K562 (cell line): ENCODE results near the gene PPP1R14C. TPM values are rescaled to one million over a fixed set of nuclear protein-coding genes. Genes with fewer than 3 reads are reported as not detected.

ENCODE experiments used
- ATAC-seq: fragments of 200-7000 bp; cut with Tn5 transposase; 3 replicates; pipeline ENCODE4 v1.9.1; 2020; ENCODE audit warnings: moderate library complexity
- BruUV-seq: library from RNA; stranded (reverse); fragments of 400-500 nt; replicated peaks from 2 replicates; lab custom pipeline; 2021; lab: Mats Ljungman, UMichigan
- CTCF ChIA-PET: fragments of 300-600 bp; formaldehyde crosslinking; extraction: SDS; loops from one replicate; lab custom pipeline; 2021; ENCODE audit warnings: low intra/inter-chr PET ratio; lab: Yijun Ruan, JAX
- POLR2A ChIA-PET: fragments of 300-600, 350-650 bp; sonication (Branson Sonifier 250); formaldehyde crosslinking; extraction: SDS; loops from one replicate; lab custom pipeline; 2021; ENCODE audit warnings: antibody characterized with exemption, inconsistent platforms; lab: Yijun Ruan, JAX
- DNase-seq, 4 experiments: peaks; one replicate each; pipeline versions ENCODE4 v3.0.0 to v3.0.0-alpha.2; 2011 to 2018; ENCODE audit warnings: low spot score in 3 of 4, mixed read lengths in 3 of 4; ENCODE audit errors: extremely low read depth in 1 of 4
- FAIRE-seq: peaks from 2 replicates; lab custom pipeline; 2011; peaks lifted over from hg19 to GRCh38; lab: Jason Lieb, UNC
- H2AFZ ChIP-seq: 2 replicates; pipeline ENCODE4 v1.6.0; 2011; ENCODE audit warnings: low read depth, low read length, control low read depth, inconsistent platforms
- H3K27ac ChIP-seq: fragments of 200-600 bp; 3 replicates; pipeline ENCODE4 v1.8.0; 2011; ENCODE audit warnings: low read depth, mild to moderate bottlenecking, control low read depth, inconsistent platforms, low read length, moderate library complexity, mixed read lengths; ENCODE audit errors: extremely low read depth
- H3K27me3 ChIP-seq, 2 experiments: fragments of 300-600 bp in 1 of 2; 2 replicates in 1 of 2; 3 replicates in 1 of 2; pipeline versions ENCODE4 v1.6.0 to v1.8.0; 2011; ENCODE audit warnings: inconsistent platforms in 2 of 2, low read length in 2 of 2, mild to moderate bottlenecking in 1 of 2, mixed read lengths in 1 of 2, moderate library complexity in 1 of 2; ENCODE audit not compliant: control insufficient read depth in 2 of 2, insufficient read depth in 2 of 2
- H3K36me3 ChIP-seq: fragments of 300-600 bp; 3 replicates; pipeline ENCODE4 v1.8.0; 2011; ENCODE audit warnings: mild to moderate bottlenecking, low read length, inconsistent platforms; ENCODE audit not compliant: control insufficient read depth, insufficient read depth
- H3K4me1 ChIP-seq, 2 experiments: fragments of 200-600 bp in 1 of 2; replicated peaks in 1 of 2; 2 replicates in 1 of 2; 3 replicates in 1 of 2; pipeline versions ENCODE4 v1.5.1 to v1.8.0; 2011; ENCODE audit warnings: inconsistent platforms in 2 of 2, low read length in 2 of 2, mild to moderate bottlenecking in 1 of 2, mixed read lengths in 1 of 2, moderate library complexity in 1 of 2; ENCODE audit not compliant: control insufficient read depth in 2 of 2, insufficient read depth in 2 of 2
- H3K4me2 ChIP-seq: 2 replicates; pipeline ENCODE4 v1.6.1; 2011; ENCODE audit warnings: low read length, control low read depth, inconsistent platforms, mixed read lengths; ENCODE audit not compliant: insufficient read depth
- H3K4me3 ChIP-seq: fragments of 200-600 bp; sonication (generic), shearing (Covaris generic); 2 replicates; pipeline ENCODE4 v1.5.1; 2016; ENCODE audit warnings: control low read depth, inconsistent platforms
- H3K79me2 ChIP-seq: fragments of 200-600 bp; 3 replicates; pipeline ENCODE4 v1.8.0; 2011; ENCODE audit warnings: low read length, inconsistent platforms; ENCODE audit not compliant: control insufficient read depth, insufficient read depth
- H3K9ac ChIP-seq, 2 experiments: 2 replicates each; pipeline versions ENCODE4 v1.6.0 to v1.6.1; 2011; ENCODE audit warnings: low read depth in 2 of 2, low read length in 2 of 2, control low read depth in 1 of 2, inconsistent platforms in 1 of 2, mild to moderate bottlenecking in 1 of 2, mixed read lengths in 1 of 2; ENCODE audit not compliant: insufficient read depth in 1 of 2
- H3K9me1 ChIP-seq: one replicate; pipeline ENCODE4 v1.6.0; 2011; ENCODE audit warnings: inconsistent platforms, mild to moderate bottlenecking, low read length, moderate library complexity; ENCODE audit not compliant: control insufficient read depth, insufficient read depth
- H3K9me3 ChIP-seq: replicated peaks from 2 replicates; pipeline ENCODE4 v1.5.1; 2011; ENCODE audit warnings: low read depth, low read length, inconsistent platforms; ENCODE audit not compliant: control insufficient read depth, insufficient read depth
- H4K20me1 ChIP-seq: replicated peaks from 2 replicates; pipeline ENCODE4 v1.6.1; 2011; ENCODE audit warnings: low read length, inconsistent platforms, mixed read lengths; ENCODE audit not compliant: control insufficient read depth, insufficient read depth
- ATF7 ChIP-seq: fragments of 450-650 bp; IDR thresholded peaks from 2 replicates; pipeline ENCODE4 v1.7.1; 2014; ENCODE audit warnings: mild to moderate bottlenecking, moderate library complexity
- HDGF ChIP-seq: fragments of 450-650 bp; IDR thresholded peaks from 2 replicates; pipeline ENCODE4 v1.6.1; 2016
- JUND ChIP-seq, 2 experiments: IDR thresholded peaks; 2 replicates in 1 of 2; 3 replicates in 1 of 2; pipeline ENCODE4 v1.6.1; 2011; ENCODE audit warnings: borderline replicate concordance in 2 of 2, low read depth in 2 of 2, low read length in 2 of 2, improper control_type of control experiment in 1 of 2, missing biosample characterization in 1 of 2, missing genetic modification characterization in 1 of 2, missing genetic modification reagents in 1 of 2
- LEF1 ChIP-seq: fragments of 450-650 bp; IDR thresholded peaks from 2 replicates; pipeline ENCODE4 v1.6.1; 2016; ENCODE audit warnings: mild to moderate bottlenecking
- MGA ChIP-seq: fragments of 450-650 bp; IDR thresholded peaks from 2 replicates; pipeline ENCODE4 v1.6.1; 2016; ENCODE audit warnings: mild to moderate bottlenecking, moderate library complexity
- NFATC3 ChIP-seq: fragments of 450-650 bp; IDR thresholded peaks from 2 replicates; pipeline ENCODE4 v1.6.1; 2017; ENCODE audit warnings: mild to moderate bottlenecking
- NFIC ChIP-seq: fragments of 450-650 bp; IDR thresholded peaks from 2 replicates; pipeline ENCODE4 v1.6.1; 2017; ENCODE audit warnings: mild to moderate bottlenecking, inconsistent platforms
- TBP ChIP-seq: optimal IDR thresholded peaks from 2 replicates; pipeline ENCODE3; 2011; ENCODE audit warnings: low read depth, low read length, improper control_type of control experiment
- ZBED1 ChIP-seq: IDR thresholded peaks from 2 replicates; pipeline ENCODE4 v1.6.1; 2014
- ZNF12 ChIP-seq: sonication (generic); formaldehyde crosslinking; IDR thresholded peaks from 2 replicates; pipeline ENCODE4 v1.4.0; 2020; ENCODE audit warnings: mild to moderate bottlenecking, missing genetic modification reagents
- ZNF134 ChIP-seq: fragments of 250-450 bp; sonication (Bioruptor Pico); conservative IDR thresholded peaks from 2 replicates; pipeline ENCODE4 v1.4.0; 2020
- ZNF263 ChIP-seq: sonication (generic); formaldehyde crosslinking; IDR thresholded peaks from 2 replicates; pipeline ENCODE4 v1.8.0; 2022; ENCODE audit warnings: mild to moderate bottlenecking, missing genetic modification reagents, borderline replicate concordance
- WGBS: fragments of 100-300 bp; shearing (Covaris generic); methylation state at CpG from one replicate; pipeline ENCODE4 v1.1.6; 2016; ENCODE audit warnings: low coverage, mixed read lengths; ENCODE audit not compliant: insufficient coverage; ENCODE audit errors: missing lambda C conversion rate; 5-methylcytosine and 5-hydroxymethylcytosine counted together
- in situ Hi-C: fragments of 300-500 bp; cut with MboI; formaldehyde crosslinking; loops from 4 replicates; pipeline ENCODE4 v1.15.0; 2018; ENCODE audit warnings: inconsistent platforms, mixed read lengths
- intact Hi-C: fragments of 100-400 bp; cut with micrococcal nuclease; formaldehyde crosslinking; loops from 2 replicates; pipeline ENCODE4 v1.14.2; 2022
- polyA plus RNA-seq, 8 experiments: library from polyadenylated mRNA; depleted of rRNA in 4 of 8; stranded (reverse) in 5 of 8; unstranded in 3 of 8; fragments of >200 nt; fragmentation: Nextera tagmentation in 2 of 8; fragmentation: Illumina TruSeq in 1 of 8; extraction: Ambion mirVana in 2 of 8; extraction: Trizol in 1 of 8; gene quantifications; 2 replicates each; pipeline versions ENCODE4 v1.2.1 to v1.2.3, GENCODE V29; 2011 to 2014; ENCODE audit warnings: inconsistent platforms in 1 of 8, missing spikeins in 1 of 8
- total RNA-seq, 7 experiments: library from RNA; depleted of rRNA in 6 of 7; stranded (reverse); fragments of >200 nt in 6 of 7; fragmentation: Illumina TruSeq in 2 of 7; extraction: Trizol in 2 of 7; gene quantifications; 2 replicates each; pipeline versions ENCODE4 v1.2.1 to v1.2.3, GENCODE V29; 2011 to 2021; ENCODE audit warnings: low replicate concordance in 1 of 7

Gene PPP1R14C
- total and polyA plus RNA-seq, 9 of the 15 experiments (the other 6 are each of a cell fraction or from before 2014, with no cell fraction given): 4.5 to 16.6 (median 11.9) TPM

DNA sequence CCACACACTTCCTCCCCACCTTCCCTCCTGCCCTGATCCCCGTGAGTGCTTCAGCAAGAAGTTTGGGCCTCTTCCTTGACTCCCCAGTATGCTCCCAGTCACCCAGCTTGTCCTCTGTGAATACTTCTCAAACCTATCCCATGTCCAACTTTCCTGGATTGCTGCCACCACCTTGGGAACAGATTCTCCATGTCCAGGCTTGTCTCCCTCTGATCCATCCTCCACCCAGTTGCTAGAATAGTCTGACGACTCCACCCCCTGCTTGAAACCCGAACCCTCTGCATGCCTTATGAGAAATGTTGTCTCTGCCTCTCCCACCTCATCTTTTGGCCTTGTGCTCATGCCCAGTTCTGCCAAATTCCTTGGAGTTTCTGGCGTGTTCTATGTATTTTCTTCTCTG lies 108.0 kb downstream of the PPP1R14C start:
- ChIA-PET POLR2A (interaction anchor here (0.9 to 2.7 kb wide), 6 partner anchors 10 to 82 kb away, joined by 3 to 8 read pairs (median 4); no protein-coding TSS in a partner anchor), CTCF (interaction anchor here (0.6 kb wide), 1 partner anchor 21 kb away, joined by 3 read pairs; no protein-coding TSS in a partner anchor)
- peak; percentile 52 for FAIRE-seq
- Histone ChIP-seq H4K20me1 (no peaks in the 10 kb centered on the region), H3K4me3 (no peak overlapping the region), H3K27me3 (no peaks in the 10 kb centered on the region), H3K9me3 (peaks cover 11% of the 10 kb centered on the region), H3K36me3 (no peaks in the 10 kb centered on the region; the same call in 1 of the 3 replicates), H2AFZ (peak overlapping the region; percentile 30; the same call in 1 of the 2 replicates), H3K4me1 (peaks cover 19 to 42% of the 10 kb centered on the region in 2 experiments), H3K79me2 (no peaks in the 10 kb centered on the region), H3K9me1 (no peaks in the 10 kb centered on the region), H3K27ac (no peak overlapping the region), H3K9ac (no peak overlapping the region; a peak in 1 of 4 replicates), H3K4me2 (no peak overlapping the region)
- no TSS peak for BruUV-seq
- in situ Hi-C loops: no loop called here
- DNase-seq: peak; percentile 29 to 55 (median 44)
- 22% methylated on average over 4 of the region's 4 CpGs for WGBS
- peak; percentile 76 for ATAC-seq
- intact Hi-C loops: no loop called here
- TF ChIP-seq ZBED1: no peak
- 0 out of 2 replicates have a peak, but pooled peaks have one; percentile 34 for TF ChIP-seq HDGF
- TF ChIP-seq ZNF263: no peak
- 0 out of 2 replicates have a peak, but pooled peaks have one; percentile 13 for TF ChIP-seq ATF7
- 0 out of 2 replicates have a peak, but pooled peaks have one; percentile 21 for TF ChIP-seq MGA
- TF ChIP-seq ZNF134 (CRISPR knock-in tag): no peak
- TF ChIP-seq NFATC3: no peak
- no peak for TF ChIP-seq ZNF12
- peak; percentile 11; the same call in 1 of the 2 replicates for TF ChIP-seq NFIC
- 0 out of 2 replicates have a peak, but pooled peaks have one; percentile 16 for TF ChIP-seq LEF1
- TF ChIP-seq TBP: no peak
- 0 out of 2 replicates have a peak, but pooled peaks have one; percentile 28 for TF ChIP-seq JUND (IDR thresholded peaks at IDR 0.05; ENCODE audit: borderline replicate concordance, low read depth, low read length)
- no peak for TF ChIP-seq JUND (tag; IDR thresholded peaks at IDR 0.05; ENCODE audit: borderline replicate concordance, low read depth, low read length)
